Neural cell (in vitro differentiated cells): ENCODE results near the gene NUDT3.

ENCODE experiments used
- EZH2 ChIP-seq: fragments of 200-600, 300-800 bp; shearing (Covaris generic), sonication (generic); IDR thresholded peaks from 2 replicates; pipeline ENCODE4 v1.6.1; 2014; ENCODE audit warnings: antibody characterized with exemption, low read length, borderline replicate concordance, mild to moderate bottlenecking; ENCODE audit not compliant: insufficient read depth, poor library complexity, severe bottlenecking
- MXI1 ChIP-seq: fragments of 450-650 bp; conservative IDR thresholded peaks from 2 replicates; pipeline ENCODE4 v1.6.1; 2014; ENCODE audit warnings: antibody characterized with exemption, mild to moderate bottlenecking; ENCODE audit not compliant: poor library complexity, severe bottlenecking
- TF ChIP-seq, protein P1 (sequence below): fragments of 450-650 bp; IDR thresholded peaks from 2 replicates; pipeline ENCODE4 v1.5.1; 2014; ENCODE audit warnings: antibody characterized with exemption, mild to moderate bottlenecking, moderate library complexity; ENCODE audit not compliant: poor library complexity, severe bottlenecking

DNA sequence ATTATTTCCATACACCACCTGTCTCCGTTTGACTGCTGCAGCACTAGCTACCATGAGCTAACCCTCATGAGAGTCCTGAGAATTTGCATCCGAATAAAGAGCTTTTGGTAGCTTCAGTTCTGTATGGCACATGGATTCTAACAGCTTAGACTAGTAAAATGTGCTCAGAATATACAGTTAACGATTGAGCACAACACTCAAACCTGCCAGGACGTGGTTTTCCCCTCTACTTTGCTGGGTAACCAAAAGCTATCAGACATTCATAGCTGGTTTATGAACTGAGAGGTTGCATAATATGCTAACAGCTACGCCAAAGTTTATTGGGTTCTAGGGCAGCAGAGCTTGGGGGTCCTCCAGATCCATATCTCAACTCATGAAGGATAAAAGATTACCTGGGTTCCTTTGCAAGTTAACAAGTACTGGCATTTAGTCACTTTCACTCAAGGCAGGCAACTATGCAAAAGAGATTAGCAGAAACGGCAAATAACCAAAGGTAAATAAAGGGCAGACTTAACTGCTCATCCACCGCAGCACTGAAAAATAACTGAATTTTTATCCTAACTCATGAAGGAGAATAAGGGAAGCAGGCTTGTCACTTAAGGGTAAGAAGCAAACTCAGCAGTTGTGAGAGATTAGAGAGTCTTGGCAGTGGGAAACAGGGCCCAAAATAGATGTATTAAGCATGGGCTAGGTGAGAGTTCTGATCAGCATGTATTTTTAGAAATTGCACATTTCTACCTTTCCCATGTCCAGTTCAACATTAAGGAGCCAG lies 29.4 kb downstream of the NUDT3 start:
- TF ChIP-seq, protein P1, sequence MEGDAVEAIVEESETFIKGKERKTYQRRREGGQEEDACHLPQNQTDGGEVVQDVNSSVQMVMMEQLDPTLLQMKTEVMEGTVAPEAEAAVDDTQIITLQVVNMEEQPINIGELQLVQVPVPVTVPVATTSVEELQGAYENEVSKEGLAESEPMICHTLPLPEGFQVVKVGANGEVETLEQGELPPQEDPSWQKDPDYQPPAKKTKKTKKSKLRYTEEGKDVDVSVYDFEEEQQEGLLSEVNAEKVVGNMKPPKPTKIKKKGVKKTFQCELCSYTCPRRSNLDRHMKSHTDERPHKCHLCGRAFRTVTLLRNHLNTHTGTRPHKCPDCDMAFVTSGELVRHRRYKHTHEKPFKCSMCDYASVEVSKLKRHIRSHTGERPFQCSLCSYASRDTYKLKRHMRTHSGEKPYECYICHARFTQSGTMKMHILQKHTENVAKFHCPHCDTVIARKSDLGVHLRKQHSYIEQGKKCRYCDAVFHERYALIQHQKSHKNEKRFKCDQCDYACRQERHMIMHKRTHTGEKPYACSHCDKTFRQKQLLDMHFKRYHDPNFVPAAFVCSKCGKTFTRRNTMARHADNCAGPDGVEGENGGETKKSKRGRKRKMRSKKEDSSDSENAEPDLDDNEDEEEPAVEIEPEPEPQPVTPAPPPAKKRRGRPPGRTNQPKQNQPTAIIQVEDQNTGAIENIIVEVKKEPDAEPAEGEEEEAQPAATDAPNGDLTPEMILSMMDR = no peak
- TF ChIP-seq MXI1 = no peak
- TF ChIP-seq EZH2 = no peak
